Prostate gland (tissue), 2 donors: ENCODE data around the gene BTBD9. TPM values are rescaled to one million over a fixed set of nuclear protein-coding genes. Genes with fewer than 3 reads are reported as not detected.

Experiments used
- DNase-seq: peaks from one replicate; pipeline ENCODE4 v3.0.0-alpha.2; 2019; ENCODE audit warnings: low spot score
- H3K27ac ChIP-seq, 2 donors: fragments of 200-600 bp; sonication (generic); 2 replicates each; pipeline ENCODE4 v1.5.1; 2017 to 2019
- H3K27me3 ChIP-seq: fragments of 200-600 bp; sonication (generic); replicated peaks from 2 replicates; pipeline ENCODE4 v1.5.1; 2019; ENCODE audit not compliant: insufficient read depth
- H3K36me3 ChIP-seq, 2 donors: fragments of 200-600 bp; sonication (generic); 1 replicate in 1 of 2; 2 replicates in 1 of 2; pipeline versions ENCODE4 v1.5.1 to v1.8.1; 2017 to 2019
- H3K4me1 ChIP-seq: fragments of 200-600 bp; sonication (generic); replicated peaks from 2 replicates; pipeline ENCODE4 v1.5.1; 2019
- H3K4me3 ChIP-seq, 2 donors: fragments of 200-600 bp; sonication (generic); 2 replicates each; pipeline ENCODE4 v1.5.1; 2017 to 2019
- H3K9me3 ChIP-seq: fragments of 200-600 bp; sonication (generic); 2 replicates; pipeline ENCODE4 v1.5.1; 2017
- CTCF ChIP-seq, 4 experiments: fragments of 200-600 bp in 2 of 4; fragments of 450-650 bp in 2 of 4; sonication (generic) in 2 of 4; IDR thresholded peaks; 1 replicate in 3 of 4; 2 replicates in 1 of 4; pipeline ENCODE4 v1.5.1; 2016 to 2019; ENCODE audit warnings: antibody characterized with exemption in 4 of 4, mild to moderate bottlenecking in 2 of 4, moderate library complexity in 2 of 4
- POLR2A ChIP-seq: fragments of 450-650 bp; IDR thresholded peaks from one replicate; pipeline ENCODE4 v1.6.1; 2016; ENCODE audit warnings: antibody characterized with exemption, mild to moderate bottlenecking
- POLR2AphosphoS5 ChIP-seq: sonication (generic); formaldehyde crosslinking; IDR thresholded peaks from one replicate; pipeline ENCODE4 v1.6.1; 2017; ENCODE audit warnings: antibody characterized with exemption
- WGBS: methylation state at CpG from one replicate; pipeline ENCODE4 v1.1.5; 2018; 5-methylcytosine and 5-hydroxymethylcytosine counted together
- intact Hi-C: fragments of 100-400 bp; cut with DNase I; formaldehyde crosslinking; loops from one replicate; pipeline ENCODE4 v1.14.2; 2022
- total RNA-seq, 2 donors: library from RNA; depleted of rRNA; stranded (reverse); fragments of >200 nt; gene quantifications; one replicate each; pipeline ENCODE4 v1.1.0, GENCODE V29; 2016

The BTBD9 gene
- total RNA-seq, 2 donors from 2014 or later: 11.2 to 17.4 TPM

- no peaks in the 10 kb centered on the region for H3K36me3 ChIP-seq
- TF ChIP-seq CTCF (IDR thresholded peaks at IDR 0.05) (no peak), POLR2A (no peak), POLR2AphosphoS5 (no peak)
- no peaks in the 10 kb centered on the region for H3K9me3 ChIP-seq
- no peak overlapping the region for H3K27ac ChIP-seq
- no peak overlapping the region for H3K4me3 ChIP-seq
- DNase-seq: no peak
- H3K27me3 ChIP-seq: no peaks in the 10 kb centered on the region
- intact Hi-C loops: no loop called here
- H3K4me1 ChIP-seq: no peaks in the 10 kb centered on the region
- WGBS: 69% methylated on average over 4 of the region's 4 CpGs
These were observed 419.5 kb downstream of the BTBD9 start for GRCh38 chr6:38220069-38220723.

GRCh38 chr6:38218235-38218634, 421.5 kb downstream of the BTBD9 start:
- TF ChIP-seq POLR2A: no peak
- TF ChIP-seq POLR2AphosphoS5: no peak
- TF ChIP-seq CTCF (IDR thresholded peaks at IDR 0.05): no peak
- H3K36me3 ChIP-seq: no peaks in the 10 kb centered on the region

DNA sequence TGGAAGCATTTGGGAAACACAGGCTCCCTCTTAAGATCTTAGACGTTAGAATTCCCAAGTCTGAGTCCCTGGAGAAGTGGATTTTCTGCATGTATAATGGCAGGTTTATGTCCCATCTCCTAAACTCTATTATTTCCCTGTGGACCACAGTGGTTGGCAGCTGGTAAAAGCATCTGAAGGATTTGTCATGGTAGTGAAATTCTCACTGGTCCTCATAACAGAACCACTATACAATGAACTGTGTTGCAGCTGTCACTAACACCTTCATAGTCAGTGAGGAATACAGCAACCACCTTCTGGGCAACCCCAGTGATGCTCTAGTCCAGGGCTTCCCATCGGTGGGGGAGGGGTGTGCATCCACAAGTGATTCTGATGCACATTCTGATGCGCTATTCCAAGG, 423.3 kb downstream of the BTBD9 start:
- H3K9me3 ChIP-seq: no peaks in the 10 kb centered on the region
- H3K36me3 ChIP-seq: no peaks in the 10 kb centered on the region
- H3K4me3 ChIP-seq: no peak overlapping the region
- H3K4me1 ChIP-seq: no peaks in the 10 kb centered on the region
- TF ChIP-seq CTCF (IDR thresholded peaks at IDR 0.05) (no peak), POLR2A (no peak), POLR2AphosphoS5 (no peak)
- H3K27ac ChIP-seq: no peak overlapping the region
- DNase-seq: no peak
- H3K27me3 ChIP-seq: no peaks in the 10 kb centered on the region
- 100% methylated on average over 3 of the region's 3 CpGs for WGBS
- intact Hi-C loops: no loop called here

More at GRCh38 chr6:38218235-38218634, 421.5 kb downstream of the BTBD9 start:
- no peak overlapping the region for H3K4me3 ChIP-seq
- DNase-seq: no peak
- no peak overlapping the region for H3K27ac ChIP-seq
- intact Hi-C loops: no loop called here
- H3K9me3 ChIP-seq: no peaks in the 10 kb centered on the region
- H3K4me1 ChIP-seq: no peaks in the 10 kb centered on the region
- H3K27me3 ChIP-seq: no peaks in the 10 kb centered on the region
- WGBS: 65% methylated on average over 1 of the region's 1 CpG

DNA sequence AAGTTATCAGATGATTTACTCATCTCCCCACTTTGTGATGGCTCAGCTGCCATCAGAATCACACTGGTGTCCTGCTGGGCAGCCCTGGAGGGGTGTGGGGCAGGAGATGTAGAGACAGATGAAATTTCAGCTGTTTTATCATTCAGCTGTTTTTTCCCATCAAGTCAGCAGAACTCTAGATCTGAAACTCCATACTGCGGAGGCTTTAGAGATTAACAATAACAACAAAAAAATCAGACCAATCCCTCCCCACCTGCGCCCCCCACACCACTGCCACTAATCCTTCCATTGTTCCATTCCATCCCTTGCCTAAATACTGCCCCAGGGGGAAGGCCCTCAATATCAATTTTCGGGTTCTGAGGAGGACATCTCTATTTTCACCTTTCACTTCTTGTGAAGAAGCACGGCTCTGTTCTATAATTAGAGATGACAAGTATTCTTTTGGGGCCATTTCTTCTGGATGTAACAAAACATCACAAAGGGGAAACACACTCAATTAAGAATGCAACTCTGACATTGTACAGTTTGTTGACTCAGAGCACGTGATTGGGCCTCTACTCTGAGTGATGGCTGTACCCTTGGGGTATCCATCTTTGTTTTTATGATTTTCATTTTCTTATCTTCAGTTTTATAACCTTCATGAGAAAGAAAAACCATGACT, 423.9 kb downstream of the BTBD9 start:
- TF ChIP-seq POLR2AphosphoS5 (no peak), CTCF (IDR thresholded peaks at IDR 0.05) (no peak), POLR2A (no peak)
- H3K27me3 ChIP-seq: no peaks in the 10 kb centered on the region
- H3K27ac ChIP-seq: no peak overlapping the region
- H3K4me1 ChIP-seq: no peaks in the 10 kb centered on the region
- H3K9me3 ChIP-seq: no peaks in the 10 kb centered on the region
- H3K36me3 ChIP-seq: no peaks in the 10 kb centered on the region
- H3K4me3 ChIP-seq: no peak overlapping the region
- intact Hi-C loops: no loop called here
- WGBS: 94% methylated on average over 5 of the region's 5 CpGs
- DNase-seq: no peak

DNA sequence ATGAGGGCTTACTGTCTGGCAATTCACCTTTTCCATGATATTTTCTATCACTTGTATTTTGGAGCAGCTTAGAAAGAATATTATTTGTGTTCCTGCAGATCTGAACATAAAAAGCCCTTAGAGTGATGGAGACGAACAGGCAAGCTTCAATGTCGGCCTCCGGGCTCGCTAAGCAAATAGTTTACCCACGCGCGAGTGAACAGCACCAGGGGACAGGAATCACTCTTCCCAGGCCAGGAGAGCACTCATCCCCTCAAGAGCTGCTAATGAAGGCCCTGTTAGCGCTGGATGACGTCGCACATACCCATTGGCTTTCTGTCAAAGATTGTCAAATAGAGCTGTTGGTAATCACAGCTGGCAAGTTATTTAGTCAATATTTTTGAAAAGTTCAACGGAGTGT, 424.5 kb downstream of the BTBD9 start:
- Histone ChIP-seq H3K27ac (no peak overlapping the region), H3K36me3 (no peaks in the 10 kb centered on the region), H3K27me3 (no peaks in the 10 kb centered on the region), H3K4me3 (no peak overlapping the region), H3K9me3 (no peaks in the 10 kb centered on the region), H3K4me1 (no peaks in the 10 kb centered on the region)
- 83% methylated on average over 11 of the region's 11 CpGs for WGBS
- intact Hi-C loops: no loop called here
- DNase-seq: no peak
- TF ChIP-seq CTCF (IDR thresholded peaks at IDR 0.05): no peak
- no peak for TF ChIP-seq POLR2A
- TF ChIP-seq POLR2AphosphoS5: no peak
